ENCODE data around the gene LZTS2. TPM values are rescaled to one million over a fixed set of nuclear protein-coding genes. Genes with fewer than 3 reads are reported as not detected.

Gene LZTS2
- total and polyA plus RNA-seq, 2 of the 8 experiments (the other 6 are each of a cell fraction or from before 2014, with no cell fraction given), result 75.7 to 99.5 TPM

GRCh38 chr10:100984672-100985177, 14.9 kb upstream of the LZTS2 start:
- H4K91ac ChIP-seq (replicated peaks; ENCODE audit: insufficient read length, low read length), result no peak overlapping the region
- H3K18ac ChIP-seq (ENCODE audit: extremely low read depth, low read length), result no peak overlapping the region
- H2BK15ac ChIP-seq (ENCODE audit: low read length), result no peak overlapping the region
- no peak overlapping the region for H3K4me3 ChIP-seq (ENCODE audit: extremely low read depth in 1 of 4, insufficient read depth in 2 of 4, low read depth in 3 of 4, low read length in 4 of 4)
- no peak overlapping the region for H3K23ac ChIP-seq (ENCODE audit: insufficient read length)
- CTCF ChIA-PET (ENCODE audit: partially characterized antibody), result interaction anchor here (0.7 to 26.8 kb wide), 8 partner anchors 9 to 230 kb away, joined by 3 to 464 read pairs (median 7); no protein-coding TSS in a partner anchor
- peaks cover 9% of the 10 kb centered on the region; the same call in 1 of the 2 replicates for H3K23me2 ChIP-seq (ENCODE audit: low read depth, low read length)
- no peak overlapping the region for H2AFZ ChIP-seq (ENCODE audit: low read length)
- DNase-seq (ENCODE audit: low read depth in 1 of 2, low spot score in 2 of 2), result no peak
- H3K79me2 ChIP-seq (ENCODE audit: control insufficient read depth in 1 of 2, insufficient read depth in 2 of 2, low read length in 2 of 2), result peaks cover 17 to 33% of the 10 kb centered on the region in 2 experiments
- no peak overlapping the region for H2BK20ac ChIP-seq (ENCODE audit: low read length)
- H3K9me3 ChIP-seq (ENCODE audit: insufficient read depth in 2 of 2, low read depth in 1 of 2, low read length in 1 of 2), result no peaks in the 10 kb centered on the region
- no peaks in the 10 kb centered on the region for H3K27me3 ChIP-seq (replicated peaks in 1 of 4; ENCODE audit: control insufficient read depth in 3 of 4, extremely low read depth in 1 of 4, insufficient read depth in 3 of 4, low read length in 3 of 4)
- H3K56ac ChIP-seq (replicated peaks; ENCODE audit: insufficient read length, low read depth, low read length), result no peak overlapping the region
- peaks cover 5 to 28% (median 14%) of the 10 kb centered on the region in 4 experiments for H3K36me3 ChIP-seq (ENCODE audit: control insufficient read depth in 2 of 4, insufficient read depth in 4 of 4, low read length in 3 of 4)
- H4K8ac ChIP-seq (ENCODE audit: extremely low read depth, insufficient read depth, low read length), result no peak overlapping the region
- H3K79me1 ChIP-seq (ENCODE audit: low read depth, low read length), result peaks cover 15% of the 10 kb centered on the region
- H3K4me2 ChIP-seq (ENCODE audit: insufficient read depth in 1 of 2, low read depth in 2 of 2, low read length in 2 of 2), result no peak overlapping the region
- FAIRE-seq, result no peak
- no peak overlapping the region for H3K27ac ChIP-seq (ENCODE audit: low read depth, low read length)
- POLR2A ChIA-PET (ENCODE audit: partially characterized antibody), result interaction anchor here (0.6 to 1.7 kb wide), 6 partner anchors 8 to 29 kb away, joined by 3 to 7 read pairs (median 3); partner anchors contain the start of gene SEMA4G
- no peak overlapping the region for H2AK5ac ChIP-seq (ENCODE audit: low read depth, low read length)
- H3K9ac ChIP-seq (replicated peaks in 1 of 4; ENCODE audit: extremely low read depth in 1 of 4, low read depth in 3 of 4, low read length in 3 of 4), result no peak overlapping the region
- H4K20me1 ChIP-seq (replicated peaks in 1 of 2; ENCODE audit: control insufficient read depth in 1 of 2, insufficient read depth in 2 of 2, low read length in 2 of 2), result peaks cover 0 to 13% of the 10 kb centered on the region in 2 experiments
- H3K14ac ChIP-seq (ENCODE audit: insufficient read length), result no peak overlapping the region
- H2BK5ac ChIP-seq (ENCODE audit: low read depth, low read length), result no peak overlapping the region
- no peak overlapping the region for H2BK12ac ChIP-seq (ENCODE audit: low read depth, low read length)
- H3K4me1 ChIP-seq (replicated peaks in 1 of 4; ENCODE audit: control insufficient read depth in 3 of 4, insufficient read depth in 4 of 4, low read length in 3 of 4), result peaks cover 0 to 12% (median 5%) of the 10 kb centered on the region in 4 experiments; a peak in 4 of 7 replicates
- H2BK120ac ChIP-seq (replicated peaks; ENCODE audit: low read depth, low read length), result no peak overlapping the region
- H4K5ac ChIP-seq (ENCODE audit: insufficient read length, low read depth, low read length), result no peak overlapping the region
- WGBS, 2 experiments (ENCODE audit: extremely low coverage in 1 of 2, insufficient coverage in 1 of 2, insufficient read length in 1 of 2, insufficient replicate concordance in 2 of 2, low coverage in 1 of 2, low lambda C conversion rate in 2 of 2, missing lambda C conversion rate in 1 of 2), result 85% methylated on average over 2 of the region's 2 CpGs; no CpG with 5 or more reads in 1 of the 2 experiments
- no peak overlapping the region for H3K4ac ChIP-seq (replicated peaks; ENCODE audit: insufficient read length, low read depth, low read length)
- no peak for TF ChIP-seq CEBPB (IDR thresholded peaks at IDR 0.05; ENCODE audit: low read depth, low read length)
- TF ChIP-seq EP300 (IDR thresholded peaks at IDR 0.05; ENCODE audit: borderline replicate concordance in 1 of 2, low read depth in 2 of 2, low read length in 2 of 2), result no peak
- TF ChIP-seq EZH2 (IDR thresholded peaks at IDR 0.05; ENCODE audit: low read depth, low read length, severe bottlenecking), result no peak
- TF ChIP-seq TEAD4 (IDR thresholded peaks at IDR 0.05; ENCODE audit: low read depth, low read length), result no peak
- TF ChIP-seq POLR2A (IDR thresholded peaks at IDR 0.05; ENCODE audit: control extremely low read depth in 1 of 2, low read depth in 2 of 2, low read length in 2 of 2), result no peak
- TF ChIP-seq TAF7 (optimal IDR thresholded peaks at IDR 0.05; ENCODE audit: borderline replicate concordance, low read depth, low read length), result no peak
- no peak for TF ChIP-seq RFX5 (IDR thresholded peaks at IDR 0.05; ENCODE audit: borderline replicate concordance, low read depth, low read length)
- TF ChIP-seq NANOG (IDR thresholded peaks at IDR 0.05; ENCODE audit: insufficient read depth, low read depth, low read length, poor library complexity, severe bottlenecking), result no peak
- no peak for TF ChIP-seq KDM5A (IDR thresholded peaks at IDR 0.05; ENCODE audit: low read length)
- no peak for TF ChIP-seq CTCF (IDR thresholded peaks at IDR 0.05; ENCODE audit: control extremely low read depth in 1 of 3, insufficient read depth in 1 of 3, low read depth in 1 of 3, low read length in 3 of 3)
